B cell (primary cell): ENCODE results near the gene KCNIP1. TPM values are rescaled to one million over a fixed set of nuclear protein-coding genes. Genes with fewer than 3 reads are reported as not detected.

Experiments used
- ATAC-seq: fragments of 200-7000 bp; cut with Tn5 transposase; one replicate; pipeline ENCODE4 v1.10.0; 2021; ENCODE audit warnings: low read depth, mild to moderate bottlenecking, moderate number of reproducible peaks, moderate library complexity
- CTCF ChIA-PET: fragments of 350-600 bp; sonication (Branson Sonifier 250); formaldehyde crosslinking; loops from one replicate; lab custom pipeline; 2021; ENCODE audit warnings: antibody characterized with exemption, inconsistent platforms; lab: Charles Lee
- POLR2A ChIA-PET: fragments of 350-600 bp; sonication (Branson Sonifier 250); formaldehyde crosslinking; loops from one replicate; lab custom pipeline; 2021; ENCODE audit warnings: antibody characterized with exemption; lab: Charles Lee
- DNase-seq: peaks from one replicate; pipeline ENCODE4 v3.0.0; 2013
- H2AFZ ChIP-seq: 2 replicates; pipeline ENCODE4 v1.6.1; 2012; ENCODE audit warnings: mild to moderate bottlenecking, low read depth, low read length; ENCODE audit not compliant: insufficient read depth, poor library complexity, severe bottlenecking
- H3K27ac ChIP-seq, 2 donors: 1 replicate in 1 of 2; 2 replicates in 1 of 2; pipeline ENCODE4 v1.5.1; 2012 to 2013; ENCODE audit warnings: low read length in 2 of 2, mild to moderate bottlenecking in 2 of 2, moderate library complexity in 1 of 2
- H3K27me3 ChIP-seq, 4 experiments: fragments of 200-600 bp in 1 of 4; sonication (generic) in 1 of 4; replicated peaks in 1 of 4; 1 replicate in 2 of 4; 2 replicates in 2 of 4; pipeline versions ENCODE4 v1.6.1 to v1.7.0; 2013 to 2016; ENCODE audit warnings: low read length in 3 of 4, mild to moderate bottlenecking in 2 of 4, mixed read lengths in 1 of 4, moderate library complexity in 1 of 4; ENCODE audit not compliant: insufficient read depth in 4 of 4, control insufficient read depth in 3 of 4; ENCODE audit errors: control extremely low read depth in 1 of 4
- H3K36me3 ChIP-seq, 2 experiments: replicated peaks in 1 of 2; 1 replicate in 1 of 2; 2 replicates in 1 of 2; pipeline versions ENCODE4 v1.6.1 to v1.7.1; 2013; ENCODE audit warnings: low read length in 1 of 2; ENCODE audit not compliant: insufficient read depth in 2 of 2, control insufficient read depth in 1 of 2; ENCODE audit errors: control extremely low read depth in 1 of 2, extremely low read depth in 1 of 2
- H3K4me1 ChIP-seq, 2 donors: fragments of 200-600 bp in 1 of 2; sonication (generic) in 1 of 2; 1 replicate in 1 of 2; 2 replicates in 1 of 2; pipeline versions ENCODE4 v1.5.1 to v1.6.1; 2013 to 2017; ENCODE audit warnings: low read length in 2 of 2; ENCODE audit not compliant: control insufficient read depth in 2 of 2, insufficient read depth in 2 of 2
- H3K4me2 ChIP-seq: replicated peaks from 2 replicates; pipeline ENCODE3; 2012; ENCODE audit warnings: mild to moderate bottlenecking, low read depth, low read length; ENCODE audit not compliant: poor library complexity, severe bottlenecking
- H3K4me3 ChIP-seq, 5 experiments: fragments of 200-600 bp in 1 of 5; sonication (generic) in 1 of 5; 1 replicate in 3 of 5; 2 replicates in 2 of 5; pipeline versions ENCODE4 v1.5.1 to v1.7.0; 2011 to 2016; ENCODE audit warnings: low read length in 4 of 5, mild to moderate bottlenecking in 4 of 5, low read depth in 2 of 5, control low read depth in 1 of 5, moderate library complexity in 1 of 5; ENCODE audit not compliant: insufficient read depth in 1 of 5; ENCODE audit errors: control extremely low read depth in 1 of 5, extremely low read depth in 1 of 5
- H3K79me2 ChIP-seq: fragments of 200-600 bp; sonication (generic); one replicate; pipeline ENCODE4 v1.6.0; 2016; ENCODE audit warnings: low read length; ENCODE audit not compliant: control insufficient read depth, insufficient read depth
- H3K9ac ChIP-seq: fragments of 200-600 bp; sonication (generic); 2 replicates; pipeline ENCODE4 v1.6.1; 2017; ENCODE audit warnings: mild to moderate bottlenecking, low read length, moderate library complexity
- H3K9me3 ChIP-seq, 3 donors: one replicate each; pipeline versions ENCODE4 v1.6.1 to v1.7.1; 2013; ENCODE audit warnings: low read length in 2 of 3; ENCODE audit not compliant: control insufficient read depth in 2 of 3, insufficient read depth in 1 of 3; ENCODE audit errors: control extremely low read depth in 1 of 3
- H4K20me1 ChIP-seq: 2 replicates; pipeline ENCODE4 v1.6.0; 2012; ENCODE audit warnings: mild to moderate bottlenecking, low read length; ENCODE audit not compliant: insufficient read depth, control insufficient read depth, poor library complexity, severe bottlenecking
- H3K27ac Mint-ChIP-seq: one replicate; pipeline ENCODE4 v1.8.0; 2021; ENCODE audit warnings: mixed read lengths
- H3K27me3 Mint-ChIP-seq: one replicate; pipeline ENCODE4 v1.8.0; 2021; ENCODE audit warnings: mixed read lengths
- H3K4me1 Mint-ChIP-seq: one replicate; pipeline ENCODE4 v1.8.0; 2021; ENCODE audit warnings: mixed read lengths
- H3K4me3 Mint-ChIP-seq: one replicate; pipeline ENCODE4 v1.8.0; 2021; ENCODE audit warnings: mixed read lengths
- H3K9me3 Mint-ChIP-seq: one replicate; pipeline ENCODE4 v1.8.0; 2022; ENCODE audit warnings: mixed read lengths; ENCODE audit not compliant: insufficient read depth
- CTCF ChIP-seq: fragments of 200-600 bp; IDR thresholded peaks from one replicate; pipeline ENCODE4 v1.8.0; 2022; ENCODE audit warnings: antibody characterized with exemption, mild to moderate bottlenecking
- EZH2 ChIP-seq: IDR thresholded peaks from 2 replicates; pipeline ENCODE4 v1.6.1; 2012; ENCODE audit warnings: borderline replicate concordance, low read depth, mild to moderate bottlenecking, moderate library complexity, low read length; ENCODE audit not compliant: insufficient read depth, poor library complexity, severe bottlenecking
- WGBS: methylation state at CpG from one replicate; pipeline ENCODE4 v1.1.5; 2013; ENCODE audit warnings: missing lambda C conversion rate; ENCODE audit not compliant: insufficient coverage; 5-methylcytosine and 5-hydroxymethylcytosine counted together
- intact Hi-C: fragments of 100-400 bp; cut with micrococcal nuclease; formaldehyde crosslinking; loops from one replicate; pipeline ENCODE4 v1.10.0; 2022
- polyA plus RNA-seq: library from polyadenylated mRNA; depleted of rRNA; stranded (reverse); fragments of >200 nt; gene quantifications from 2 replicates; pipeline ENCODE4 v1.2.3, GENCODE V29; 2012
- total RNA-seq, 2 donors: library from RNA; stranded (reverse); fragments of 120-200 nt in 1 of 2; gene quantifications; 1 replicate in 1 of 2; 2 replicates in 1 of 2; pipeline versions ENCODE4 v1.2.3 to v1.2.4, GENCODE V29; 2013 to 2022

KCNIP1 gene
- total and polyA plus RNA-seq, 2 donors (not counting 1 experiment from before 2014, with no cell fraction given), result not detected

- H2AFZ ChIP-seq, result no peak overlapping the region
Measured at GRCh38 chr5:170758481-170758880, 254.7 kb downstream of the KCNIP1 start.

GRCh38 chr5:170760113-170760512 is 256.3 kb downstream of the KCNIP1 start:
- Histone ChIP-seq H3K27me3 (peaks cover 0 to 5% (median 0%) of the 10 kb centered on the region in 4 experiments), H3K9ac (no peak overlapping the region), H4K20me1 (no peaks in the 10 kb centered on the region), H3K79me2 (no peaks in the 10 kb centered on the region), H3K9me3 (peaks cover 0 to 5% (median 0%) of the 10 kb centered on the region in 3 donors), H3K36me3 (no peaks in the 10 kb centered on the region), H3K4me2 (no peak overlapping the region), H3K27ac (no peak overlapping the region), H2AFZ (no peak overlapping the region), H3K4me3 (no peak overlapping the region), H3K4me1 (no peaks in the 10 kb centered on the region)
- ChIA-PET CTCF (interaction anchor here (0.6 kb wide), 1 partner anchor 9 kb away, joined by 3 read pairs; no protein-coding TSS in a partner anchor), POLR2A (no interaction called here)
- no peak for ATAC-seq
- Mint-ChIP-seq H3K9me3 (no peaks in the 10 kb centered on the region), H3K27me3 (peaks cover 21% of the 10 kb centered on the region), H3K4me3 (no peak overlapping the region), H3K4me1 (no peaks in the 10 kb centered on the region), H3K27ac (no peak overlapping the region)
- WGBS, result 79% methylated on average over 8 of the region's 9 CpGs
- TF ChIP-seq CTCF (no peak), EZH2 (no peak)
- no peak for DNase-seq
- intact Hi-C loops, result no loop called here

More at GRCh38 chr5:170758481-170758880, 254.7 kb downstream of the KCNIP1 start:
- TF ChIP-seq EZH2 (no peak), CTCF (no peak)
- Histone ChIP-seq H4K20me1 (no peaks in the 10 kb centered on the region), H3K4me1 (no peaks in the 10 kb centered on the region), H3K27ac (no peak overlapping the region), H3K4me2 (no peak overlapping the region), H3K9me3 (peaks cover 0 to 5% (median 0%) of the 10 kb centered on the region in 3 donors), H3K4me3 (no peak overlapping the region), H3K27me3 (peaks cover 0 to 5% (median 0%) of the 10 kb centered on the region in 4 experiments), H3K9ac (no peak overlapping the region), H3K79me2 (no peaks in the 10 kb centered on the region), H3K36me3 (no peaks in the 10 kb centered on the region)
- no peaks in the 10 kb centered on the region for H3K4me1 Mint-ChIP-seq
- intact Hi-C loops, result no loop called here
- CTCF ChIA-PET, result no interaction called here
- no CpG with 5 or more reads among the region's 3 CpGs for WGBS
- ATAC-seq, result no peak
- H3K4me3 Mint-ChIP-seq, result no peak overlapping the region
- no peak for DNase-seq
- POLR2A ChIA-PET, result no interaction called here
- no peaks in the 10 kb centered on the region for H3K9me3 Mint-ChIP-seq
- peaks cover 21% of the 10 kb centered on the region for H3K27me3 Mint-ChIP-seq
- no peak overlapping the region for H3K27ac Mint-ChIP-seq
